GM21381 (cell line): Measurements from ENCODE around the gene NOP9.

ENCODE experiments used
- ATAC-seq: cut with Tn5 transposase; IDR thresholded peaks from one replicate; pipeline ENCODE4 v1.9.1; 2021; ENCODE audit warnings: mild to moderate bottlenecking, moderate library complexity; ENCODE audit not compliant: unreplicated experiment

Gene NOP9

GRCh38 chr14:24307575-24308341 lies 8.1 kb downstream of the NOP9 start, which contains the start of gene CIDEB:
CIDEB (minus strand) TSS chr14:24307977; CDS start chr14:24307858, 119 bp downstream.
- ATAC-seq, result no peak

GRCh38 chr14:24308342-24309124 lies 8.9 kb downstream of the NOP9 start:
- ATAC-seq, result no peak

- no peak for ATAC-seq
These were observed 10.1 kb downstream of the NOP9 start, which contains the start of gene LTB4R2 for GRCh38 chr14:24309538-24310264. LTB4R2 (plus strand) TSS chr14:24310140; CDS start chr14:24310665, 525 bp downstream.

DNA sequence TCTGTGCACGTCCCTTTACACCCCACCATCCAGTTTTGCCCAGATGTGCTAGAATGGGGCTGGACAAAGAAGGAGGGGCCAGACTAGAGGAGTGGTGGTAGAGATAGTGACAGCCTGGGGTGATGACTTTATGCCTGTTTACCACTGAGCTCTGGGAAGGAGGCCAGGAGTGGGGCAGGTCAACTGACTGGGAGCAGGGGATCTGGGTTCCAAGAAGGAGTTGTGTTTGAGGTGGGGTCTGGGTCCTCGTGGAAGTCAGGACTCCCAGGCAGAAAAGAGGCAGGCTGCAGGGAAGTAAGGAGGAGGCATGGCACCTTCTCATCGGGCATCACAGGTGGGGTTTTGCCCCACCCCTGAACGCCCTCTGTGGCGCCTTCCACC lies 10.6 kb downstream of the NOP9 start:
- no peak for ATAC-seq

DNA sequence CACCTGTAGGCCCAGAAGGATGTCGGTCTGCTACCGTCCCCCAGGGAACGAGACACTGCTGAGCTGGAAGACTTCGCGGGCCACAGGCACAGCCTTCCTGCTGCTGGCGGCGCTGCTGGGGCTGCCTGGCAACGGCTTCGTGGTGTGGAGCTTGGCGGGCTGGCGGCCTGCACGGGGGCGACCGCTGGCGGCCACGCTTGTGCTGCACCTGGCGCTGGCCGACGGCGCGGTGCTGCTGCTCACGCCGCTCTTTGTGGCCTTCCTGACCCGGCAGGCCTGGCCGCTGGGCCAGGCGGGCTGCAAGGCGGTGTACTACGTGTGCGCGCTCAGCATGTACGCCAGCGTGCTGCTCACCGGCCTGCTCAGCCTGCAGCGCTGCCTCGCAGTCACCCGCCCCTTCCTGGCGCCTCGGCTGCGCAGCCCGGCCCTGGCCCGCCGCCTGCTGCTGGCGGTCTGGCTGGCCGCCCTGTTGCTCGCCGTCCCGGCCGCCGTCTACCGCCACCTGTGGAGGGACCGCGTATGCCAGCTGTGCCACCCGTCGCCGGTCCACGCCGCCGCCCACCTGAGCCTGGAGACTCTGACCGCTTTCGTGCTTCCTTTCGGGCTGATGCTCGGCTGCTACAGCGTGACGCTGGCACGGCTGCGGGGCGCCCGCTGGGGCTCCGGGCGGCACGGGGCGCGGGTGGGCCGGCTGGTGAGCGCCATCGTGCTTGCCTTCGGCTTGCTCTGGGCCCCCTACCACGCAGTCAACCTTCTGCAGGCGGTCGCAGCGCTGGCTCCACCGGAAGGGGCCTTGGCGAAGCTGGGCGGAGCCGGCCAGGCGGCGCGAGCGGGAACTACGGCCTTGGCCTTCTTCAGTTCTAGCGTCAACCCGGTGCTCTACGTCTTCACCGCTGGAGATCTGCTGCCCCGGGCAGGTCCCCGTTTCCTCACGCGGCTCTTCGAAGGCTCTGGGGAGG lies 11.3 kb downstream of the NOP9 start, which contains the start of gene LTB4R:
LTB4R (plus strand) TSS at position 857 of the 959 bp plus-strand sequence. CDS start 4,150 bp downstream, outside the sequence.
- peak; percentile 66 for ATAC-seq

GRCh38 chr14:24311837-24312615 lies 12.4 kb downstream of the NOP9 start:
- ATAC-seq, result no peak

DNA sequence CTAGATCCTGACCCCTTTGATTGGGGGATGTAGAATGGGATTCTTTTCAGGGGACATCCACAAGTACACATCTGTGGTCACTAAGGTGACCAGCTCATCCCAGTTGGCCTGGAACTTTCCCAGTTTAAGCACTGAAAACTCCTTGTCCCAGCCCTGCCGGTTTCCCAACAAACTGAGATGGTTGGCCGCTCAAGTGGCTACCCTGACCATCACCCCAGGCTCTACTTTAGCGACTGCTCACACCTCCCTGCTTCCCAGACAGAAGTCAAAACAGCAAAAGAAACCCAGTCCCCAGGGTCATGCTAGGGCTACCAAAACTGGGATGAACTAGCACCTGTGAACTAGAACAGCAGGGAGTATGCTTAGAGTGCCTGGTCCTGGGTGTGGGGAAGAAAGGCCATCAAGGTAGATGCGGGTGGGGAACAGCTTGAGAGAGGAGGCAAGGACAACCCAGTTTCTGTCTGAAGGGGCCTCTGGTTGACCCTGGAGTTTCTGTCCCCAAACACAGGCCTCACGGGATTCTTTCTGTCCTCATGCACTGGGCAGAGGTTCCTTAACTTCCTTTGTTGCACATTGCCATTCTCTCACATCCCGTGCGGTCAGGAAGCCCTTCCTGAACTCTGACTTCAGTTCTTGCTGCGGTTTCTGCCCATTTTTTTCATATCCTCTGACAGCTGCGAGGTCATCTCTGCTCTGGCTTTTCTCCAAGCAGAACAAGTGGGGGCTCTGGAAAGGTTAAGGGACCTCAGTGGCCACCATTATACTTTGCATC lies 13.3 kb downstream of the NOP9 start:
- no peak for ATAC-seq

DNA sequence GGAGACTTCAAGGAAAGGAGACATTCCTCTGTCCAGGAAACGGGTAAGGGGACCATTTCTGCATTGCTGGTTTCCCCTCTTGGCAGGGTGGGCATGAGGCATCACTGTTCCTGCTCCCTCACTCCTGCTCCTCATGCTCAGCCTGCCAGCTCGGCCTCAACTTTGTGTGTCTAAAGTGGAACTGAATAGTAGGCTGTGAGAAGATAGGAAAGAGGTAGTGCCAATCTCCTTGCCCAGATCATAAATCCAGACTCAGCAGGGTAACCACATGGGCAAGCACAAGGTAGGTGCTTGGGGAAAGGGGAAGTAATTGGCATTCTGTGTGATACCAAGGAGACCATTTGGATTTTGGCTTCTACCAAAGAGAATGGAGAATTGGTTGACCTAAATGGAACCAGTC lies 14.3 kb downstream of the NOP9 start:
- no peak for ATAC-seq

DNA sequence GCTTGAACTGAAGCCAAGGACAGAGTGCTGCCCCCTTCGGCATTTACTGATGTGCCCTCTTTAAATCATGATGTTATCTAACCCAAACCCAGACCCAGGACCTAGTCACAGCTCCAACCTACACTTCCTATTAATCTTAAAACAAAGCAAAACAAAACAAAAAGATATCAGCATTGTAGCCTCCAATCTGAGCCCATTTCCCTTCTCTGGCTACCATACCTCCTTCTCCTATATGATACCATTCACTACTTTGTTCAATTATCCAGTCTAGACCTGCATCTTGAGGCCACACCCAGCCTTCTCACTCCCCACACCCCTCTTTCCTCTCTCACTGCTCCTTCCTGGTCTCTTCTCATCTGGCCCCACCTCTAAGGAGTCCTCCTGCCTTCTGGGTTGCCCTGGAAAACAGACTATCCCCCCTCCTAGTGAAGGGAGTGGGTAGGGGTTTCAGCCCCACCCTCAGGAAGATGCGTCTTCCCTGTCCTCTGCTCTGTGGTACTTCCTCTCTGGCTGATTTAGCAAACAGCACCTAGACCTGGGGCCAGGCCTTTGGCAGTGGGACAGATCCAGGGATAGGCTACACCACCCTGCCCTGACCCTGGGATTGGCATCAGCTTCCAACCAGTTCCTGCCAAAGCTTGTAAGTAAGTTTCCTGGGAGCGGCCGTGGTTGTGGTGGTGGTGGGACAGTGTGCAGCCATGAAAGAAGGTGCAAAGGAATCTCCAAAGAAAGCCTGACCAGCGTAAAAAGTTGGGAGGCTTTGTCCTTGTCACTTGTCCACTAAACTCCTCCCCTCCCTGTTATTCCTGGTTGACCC lies 14.9 kb downstream of the NOP9 start:
- no peak for ATAC-seq

DNA sequence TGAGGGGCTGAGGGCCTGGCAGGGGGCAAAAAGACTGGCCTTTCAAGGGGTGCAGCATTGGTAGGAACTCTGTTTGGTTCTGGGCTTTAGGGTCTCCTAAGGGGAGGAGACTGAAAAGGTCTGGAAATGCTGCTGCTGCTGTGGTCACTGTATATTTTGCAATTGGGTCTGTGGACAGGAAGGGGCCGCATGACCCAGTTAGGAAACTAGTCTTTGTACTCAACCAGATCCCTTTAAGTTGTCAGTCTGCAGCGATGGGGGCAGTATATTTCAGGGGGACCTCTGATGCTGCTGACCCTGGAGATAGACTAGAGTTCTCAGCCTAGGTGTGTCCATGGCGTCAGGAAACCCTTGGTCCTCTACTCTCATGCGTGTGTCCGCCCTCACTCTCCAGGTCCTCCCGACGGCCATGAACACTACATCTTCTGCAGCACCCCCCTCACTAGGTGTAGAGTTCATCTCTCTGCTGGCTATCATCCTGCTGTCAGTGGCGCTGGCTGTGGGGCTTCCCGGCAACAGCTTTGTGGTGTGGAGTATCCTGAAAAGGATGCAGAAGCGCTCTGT lies 15.7 kb downstream of the NOP9 start:
- ATAC-seq, result no peak

- no peak for ATAC-seq
These were observed 16.4 kb downstream of the NOP9 start for GRCh38 chr14:24315807-24316596.

DNA sequence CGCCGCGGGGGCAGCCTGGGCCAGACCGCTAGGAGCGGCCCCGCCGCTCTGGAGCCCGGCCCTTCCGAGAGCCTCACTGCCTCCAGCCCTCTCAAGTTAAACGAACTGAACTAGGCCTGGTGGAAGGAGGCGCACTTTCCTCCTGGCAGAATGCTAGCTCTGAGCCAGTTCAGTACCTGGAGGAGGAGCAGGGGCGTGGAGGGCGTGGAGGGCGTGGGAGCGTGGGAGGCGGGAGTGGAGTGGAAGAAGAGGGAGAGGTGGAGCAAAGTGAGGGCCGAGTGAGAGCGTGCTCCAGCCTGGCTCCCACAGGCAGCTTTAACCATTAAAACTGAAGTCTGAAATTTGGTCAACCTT lies 16.9 kb downstream of the NOP9 start:
- ATAC-seq, result no peak

- no peak for ATAC-seq
These were observed 17.7 kb downstream of the NOP9 start for GRCh38 chr14:24317141-24317928.

DNA sequence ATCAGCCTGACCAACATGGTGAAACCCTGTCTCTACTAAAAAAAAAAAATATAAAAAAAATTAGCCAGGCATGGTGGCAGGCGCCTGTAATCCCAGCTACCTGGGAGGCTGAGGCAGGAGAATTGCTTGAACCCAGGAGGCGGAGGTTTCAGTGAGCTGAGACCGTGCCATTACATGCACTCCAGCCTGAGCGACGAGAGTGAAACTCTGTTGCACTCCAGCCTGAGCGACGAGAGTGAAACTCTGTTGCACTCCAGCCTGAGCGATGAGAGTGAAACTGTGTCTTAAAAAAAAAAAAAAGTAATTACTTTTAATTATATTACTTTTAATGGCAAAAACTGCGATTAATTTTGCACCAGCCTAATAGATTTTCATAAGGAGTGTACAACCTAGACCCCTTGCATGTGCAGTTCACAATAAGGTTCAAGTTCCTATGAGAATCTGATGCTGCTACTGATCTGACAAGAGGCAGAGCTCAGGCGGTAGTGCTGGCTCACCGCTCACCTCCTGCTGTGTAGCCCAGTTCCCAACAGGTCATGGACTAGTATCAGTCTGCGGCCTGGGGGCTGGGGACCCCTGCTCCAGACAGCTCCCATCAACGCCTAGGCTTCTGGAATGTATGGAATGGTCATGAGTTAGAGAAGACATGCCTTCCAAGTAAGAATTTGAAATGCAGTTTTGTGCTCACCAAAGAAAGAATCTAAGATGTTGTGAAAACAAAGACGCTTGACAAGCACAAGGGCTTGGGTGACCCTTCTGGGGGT lies 21.7 kb downstream of the NOP9 start:
- ATAC-seq, result no peak

- ATAC-seq, result no peak
These were observed 23.0 kb downstream of the NOP9 start for GRCh38 chr14:24322672-24323071.
